OCI-LY3 (cell line): ENCODE measurements around the gene RPL36.

Experiments used
- CTCF ChIP-seq: fragments of 200-600, 300-600 bp; sonication (generic); IDR thresholded peaks from 2 replicates; pipeline ENCODE4 v1.5.1; 2014; ENCODE audit warnings: antibody characterized with exemption, low read length, low read depth
- EZH2phosphoT487 ChIP-seq: fragments of 200-600 bp; shearing (Covaris generic); IDR thresholded peaks from 2 replicates; pipeline ENCODE4 v1.6.1; 2018; ENCODE audit warnings: antibody characterized with exemption, mixed run types, low read depth

- TF ChIP-seq CTCF, result no peak
- TF ChIP-seq EZH2phosphoT487, result no peak
Measured at GRCh38 chr19:5672708-5673459, 17.2 kb upstream of the RPL36 start.
